ENCODE measurements around the gene CUX1. TPM values are rescaled to one million over a fixed set of nuclear protein-coding genes. Genes with fewer than 3 reads are reported as not detected.

The CUX1 gene
- total RNA-seq, 4 donors from 2014 or later = 42.8 to 59.0 (median 47.4) TPM

- TF ChIP-seq, protein P1, sequence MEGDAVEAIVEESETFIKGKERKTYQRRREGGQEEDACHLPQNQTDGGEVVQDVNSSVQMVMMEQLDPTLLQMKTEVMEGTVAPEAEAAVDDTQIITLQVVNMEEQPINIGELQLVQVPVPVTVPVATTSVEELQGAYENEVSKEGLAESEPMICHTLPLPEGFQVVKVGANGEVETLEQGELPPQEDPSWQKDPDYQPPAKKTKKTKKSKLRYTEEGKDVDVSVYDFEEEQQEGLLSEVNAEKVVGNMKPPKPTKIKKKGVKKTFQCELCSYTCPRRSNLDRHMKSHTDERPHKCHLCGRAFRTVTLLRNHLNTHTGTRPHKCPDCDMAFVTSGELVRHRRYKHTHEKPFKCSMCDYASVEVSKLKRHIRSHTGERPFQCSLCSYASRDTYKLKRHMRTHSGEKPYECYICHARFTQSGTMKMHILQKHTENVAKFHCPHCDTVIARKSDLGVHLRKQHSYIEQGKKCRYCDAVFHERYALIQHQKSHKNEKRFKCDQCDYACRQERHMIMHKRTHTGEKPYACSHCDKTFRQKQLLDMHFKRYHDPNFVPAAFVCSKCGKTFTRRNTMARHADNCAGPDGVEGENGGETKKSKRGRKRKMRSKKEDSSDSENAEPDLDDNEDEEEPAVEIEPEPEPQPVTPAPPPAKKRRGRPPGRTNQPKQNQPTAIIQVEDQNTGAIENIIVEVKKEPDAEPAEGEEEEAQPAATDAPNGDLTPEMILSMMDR (IDR thresholded peaks at IDR 0.05; ENCODE audit: low read depth) = no peak
Measured at GRCh38 chr7:102214477-102215072, 397.1 kb downstream of the CUX1 start.

- TF ChIP-seq, protein P1 (IDR thresholded peaks at IDR 0.05; ENCODE audit: low read depth) = no peak
Measured at GRCh38 chr7:102215256-102215655, 397.8 kb downstream of the CUX1 start.

GRCh38 chr7:102215711-102216110 is 398.3 kb downstream of the CUX1 start:
- TF ChIP-seq, protein P1 (IDR thresholded peaks at IDR 0.05; ENCODE audit: low read depth) = no peak

DNA sequence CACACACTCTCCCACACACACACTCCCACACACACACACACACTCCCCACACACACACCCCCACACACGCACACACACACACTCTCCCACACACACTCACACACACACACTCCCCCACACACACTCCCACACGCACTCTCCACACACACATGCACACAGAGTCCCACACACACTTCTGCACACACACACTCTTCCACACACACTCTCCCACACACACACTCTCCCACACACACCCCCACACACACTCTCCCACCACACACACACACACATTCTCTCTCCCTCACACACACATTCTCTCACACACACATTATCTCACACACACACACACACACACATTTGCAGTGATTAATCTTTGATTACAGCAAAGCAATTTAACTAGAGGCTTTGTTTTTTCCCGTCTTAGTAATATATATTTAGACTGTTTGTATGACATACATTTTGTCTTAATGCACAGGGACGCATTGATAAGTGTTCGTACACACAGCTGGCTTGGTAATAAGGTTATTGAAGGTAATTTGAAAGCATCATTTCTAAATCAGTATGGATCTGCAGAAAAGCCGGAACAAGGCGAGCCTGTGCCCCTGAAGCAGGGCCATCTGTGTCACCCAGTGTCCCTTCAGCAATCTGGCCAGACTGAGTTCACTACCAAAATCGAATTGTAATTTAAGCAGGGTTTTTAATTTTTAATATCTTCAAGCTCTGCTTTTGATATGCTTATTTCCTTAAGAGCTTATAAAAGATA is 399.3 kb downstream of the CUX1 start:
- TF ChIP-seq, protein P1 (IDR thresholded peaks at IDR 0.05; ENCODE audit: low read depth) = no peak

DNA sequence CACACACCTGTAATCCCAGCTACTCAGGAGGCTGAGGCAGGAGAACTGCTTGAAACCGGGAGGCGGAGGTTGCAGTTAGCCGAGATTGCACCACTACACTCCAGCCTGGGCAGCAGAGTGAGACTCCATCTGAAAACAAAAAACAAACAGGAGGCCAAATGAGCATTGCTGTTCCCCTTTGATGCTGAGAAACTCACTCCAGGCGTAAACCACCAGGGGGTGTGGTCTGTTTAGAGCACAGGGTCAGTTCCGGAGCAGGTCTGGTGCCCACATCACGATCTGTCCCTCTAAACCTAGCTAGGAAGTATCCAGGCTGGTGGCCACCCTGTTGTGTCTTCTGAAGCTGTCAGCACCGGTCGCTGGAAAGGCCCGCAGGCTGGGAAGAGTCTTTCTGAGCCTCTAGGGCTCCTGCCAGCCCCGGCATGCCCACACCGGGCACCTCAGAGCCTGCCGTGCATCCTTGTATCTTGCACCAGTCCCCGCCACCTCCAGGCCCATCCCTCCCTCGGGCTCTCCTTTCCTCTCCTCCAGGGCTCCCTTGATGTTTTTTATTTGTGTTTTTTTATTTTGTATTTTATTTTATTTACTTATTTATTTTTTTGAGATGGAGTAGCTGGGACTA is 402.9 kb downstream of the CUX1 start:
- TF ChIP-seq, protein P1 (IDR thresholded peaks at IDR 0.05; ENCODE audit: low read depth) = no peak

DNA sequence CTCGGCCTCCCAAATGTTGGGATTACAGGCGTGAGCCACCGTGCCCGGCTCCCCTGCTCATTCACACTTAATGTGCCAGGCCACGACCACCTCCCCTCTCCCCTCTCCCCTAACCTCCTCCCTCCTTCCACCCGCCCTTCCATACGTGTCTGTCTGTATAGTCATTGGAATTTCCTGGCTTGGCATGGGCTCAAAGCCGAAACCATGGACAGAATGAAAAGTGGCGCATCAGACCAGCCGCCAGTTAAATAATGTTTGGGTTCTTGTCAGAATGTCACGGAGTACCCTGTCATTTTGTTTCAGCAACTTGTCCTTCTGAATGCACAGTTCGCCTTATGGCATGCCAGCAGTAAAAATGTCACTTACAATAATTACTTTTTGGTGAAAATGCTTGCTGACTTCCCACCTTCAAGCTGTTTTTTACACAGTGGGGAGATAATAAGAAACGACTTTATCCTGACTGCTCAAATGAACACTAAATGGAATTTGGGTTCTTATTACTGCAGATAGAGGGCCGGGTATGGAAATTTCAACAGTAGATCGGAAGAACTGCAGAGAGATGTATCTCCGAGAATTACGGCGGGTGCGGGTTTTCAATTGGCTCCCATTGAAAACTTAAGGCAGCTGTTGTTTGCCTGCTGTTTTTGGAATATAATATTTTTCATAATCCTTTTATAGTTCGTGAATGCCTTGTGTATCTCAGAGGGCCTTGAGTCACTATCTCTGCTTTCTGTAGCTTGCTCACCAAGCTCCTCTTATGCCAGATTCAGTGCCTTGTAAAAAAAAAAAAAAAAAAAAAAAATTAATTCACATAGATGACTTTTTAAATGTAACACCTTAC is 403.8 kb downstream of the CUX1 start:
- TF ChIP-seq, protein P1 (IDR thresholded peaks at IDR 0.05; ENCODE audit: low read depth) = no peak

Data from subcutaneous adipose tissue (tissue), 4 donors.